ENCODE measurements around the gene APOL2. TPM values are rescaled to one million over a fixed set of nuclear protein-coding genes. Genes with fewer than 3 reads are reported as not detected.
"Not testable (repeated sequence)": the region's sequence is repeated elsewhere in the genome, so short reads cannot be mapped to it uniquely, and the experiment has no call there.

APOL2 gene
- total RNA-seq, 2 experiments from 2014 or later, result 11.8 to 12.4 TPM

- H3K36me3 ChIP-seq (ENCODE audit: insufficient read depth, low read length), result no peaks in the 10 kb centered on the region
- no peak within 1 kb of the TSS for H2AFZ ChIP-seq (ENCODE audit: low read length)
- TF ChIP-seq EZH2phosphoT487 (IDR thresholded peaks at IDR 0.05; ENCODE audit: borderline replicate concordance, low read depth, low read length) (no peak), CTCF (conservative IDR thresholded peaks at IDR 0.05; ENCODE audit: low read length) (no peak)
- CTCF ChIA-PET (ENCODE audit: unreplicated experiment), result no interaction called here
- H3K79me2 ChIP-seq (ENCODE audit: insufficient read depth, low read depth, low read length), result no peaks in the 10 kb centered on the region
- H3K4me3 ChIP-seq (ENCODE audit: low read depth, low read length, poor library complexity, severe bottlenecking), result no peak within 1 kb of the TSS
- H3K27ac ChIP-seq (ENCODE audit: low read depth, low read length, poor library complexity, severe bottlenecking), result no peak within 1 kb of the TSS
- H4K20me1 ChIP-seq (ENCODE audit: insufficient read depth, low read length), result no peaks in the 10 kb centered on the region
- peaks cover 15% of the 10 kb centered on the region for H3K4me1 ChIP-seq (ENCODE audit: insufficient read depth, low read length, poor library complexity, severe bottlenecking)
- H3K9me3 ChIP-seq (ENCODE audit: low read length), result no peaks in the 10 kb centered on the region
- no peak for DNase-seq (ENCODE audit: low spot score)
- POLR2A ChIA-PET, result interaction anchor here (0.6 kb wide), 1 partner anchor 107 kb away, joined by 3 read pairs; no protein-coding TSS in a partner anchor
- no peaks in the 10 kb centered on the region for H3K9me2 ChIP-seq (ENCODE audit: insufficient read depth, low read length)
- no TSS peak for BruUV-seq (replicated peaks)
- intact Hi-C loops (cut with micrococcal nuclease; ENCODE audit: unreplicated experiment), result no loop called here
- no peak within 1 kb of the TSS for H3K4me2 ChIP-seq (ENCODE audit: low read length)
Observed at GRCh38 chr22:36201630-36202319, 37.6 kb downstream of the APOL2 start, which contains the start of gene APOL4. Gene APOL4 (minus strand): TSS chr22:36201809. CDS start chr22:36201734, 75 bp downstream.

DNA sequence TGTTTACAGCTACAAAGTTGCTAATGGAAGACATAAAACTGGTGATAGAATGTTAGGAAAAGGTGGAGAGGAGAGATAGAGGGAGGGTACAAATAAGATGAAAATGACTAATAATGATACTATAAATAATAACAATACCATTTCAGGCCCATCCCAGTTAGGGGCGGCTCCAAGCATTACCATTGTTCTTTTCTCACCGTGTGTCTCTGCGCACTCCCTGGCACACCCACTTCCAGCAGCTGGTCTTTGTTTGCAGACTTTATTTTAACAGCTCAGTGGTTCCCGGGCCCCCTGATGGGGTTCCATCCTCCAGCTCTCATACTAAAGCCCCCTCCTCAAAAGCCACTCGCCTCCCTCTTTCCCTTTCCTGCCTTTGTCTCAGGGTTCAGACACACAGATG lies 38.3 kb downstream of the APOL2 start:
- H3K9me3 ChIP-seq (ENCODE audit: low read length); H3K9me2 ChIP-seq (ENCODE audit: insufficient read depth, low read length); H3K4me2 ChIP-seq (ENCODE audit: low read length); H3K4me3 ChIP-seq (ENCODE audit: low read depth, low read length, poor library complexity, severe bottlenecking); H4K20me1 ChIP-seq (ENCODE audit: insufficient read depth, low read length); H3K36me3 ChIP-seq (ENCODE audit: insufficient read depth, low read length); H2AFZ ChIP-seq (ENCODE audit: low read length); BruUV-seq (replicated peaks); H3K79me2 ChIP-seq (ENCODE audit: insufficient read depth, low read depth, low read length); POLR2A ChIA-PET; DNase-seq (ENCODE audit: low spot score); H3K27ac ChIP-seq (ENCODE audit: low read depth, low read length, poor library complexity, severe bottlenecking); intact Hi-C loops (cut with micrococcal nuclease; ENCODE audit: unreplicated experiment): not testable (repeated sequence)
- CTCF ChIA-PET (ENCODE audit: unreplicated experiment), result interaction anchor here (0.5 kb wide), 1 partner anchor 11 kb away, joined by 3 read pairs; no protein-coding TSS in a partner anchor
- peaks cover 14% of the 10 kb centered on the region for H3K4me1 ChIP-seq (ENCODE audit: insufficient read depth, low read length, poor library complexity, severe bottlenecking)

GRCh38 chr22:36199001-36199551 lies 40.3 kb downstream of the APOL2 start:
- Histone ChIP-seq H3K36me3 (ENCODE audit: insufficient read depth, low read length) (no peaks in the 10 kb centered on the region), H3K4me1 (ENCODE audit: insufficient read depth, low read length, poor library complexity, severe bottlenecking) (peaks cover 12% of the 10 kb centered on the region), H3K4me2 (ENCODE audit: low read length) (no peak overlapping the region), H3K79me2 (ENCODE audit: insufficient read depth, low read depth, low read length) (no peaks in the 10 kb centered on the region), H4K20me1 (ENCODE audit: insufficient read depth, low read length) (no peaks in the 10 kb centered on the region), H3K9me2 (ENCODE audit: insufficient read depth, low read length) (no peaks in the 10 kb centered on the region), H3K4me3 (ENCODE audit: low read depth, low read length, poor library complexity, severe bottlenecking) (no peak overlapping the region), H3K27ac (ENCODE audit: low read depth, low read length, poor library complexity, severe bottlenecking) (no peak overlapping the region), H2AFZ (ENCODE audit: low read length) (no peak overlapping the region), H3K9me3 (ENCODE audit: low read length) (no peaks in the 10 kb centered on the region)
- ChIA-PET POLR2A (no interaction called here), CTCF (ENCODE audit: unreplicated experiment) (no interaction called here)
- TF ChIP-seq EZH2phosphoT487 (IDR thresholded peaks at IDR 0.05; ENCODE audit: borderline replicate concordance, low read depth, low read length) (no peak), CTCF (conservative IDR thresholded peaks at IDR 0.05; ENCODE audit: low read length) (no peak)
- no TSS peak for BruUV-seq (replicated peaks)
- intact Hi-C loops (cut with micrococcal nuclease; ENCODE audit: unreplicated experiment), result no loop called here
- no peak for DNase-seq (ENCODE audit: low spot score)
